C4-2B (cell line): ENCODE data around the gene WDR93.

Source experiments
- H3K27ac ChIP-seq: fragments of 450-650 bp; 2 replicates; pipeline ENCODE4 v1.5.1; 2017
- ZFX ChIP-seq: fragments of 450-650 bp; IDR thresholded peaks from 2 replicates; pipeline ENCODE4 v1.6.1; 2017
- TF ChIP-seq, protein P1 (sequence below): fragments of 450-650 bp; conservative IDR thresholded peaks from 2 replicates; pipeline ENCODE4 v1.5.1; 2017; ENCODE audit warnings: mild to moderate bottlenecking

The WDR93 gene

DNA sequence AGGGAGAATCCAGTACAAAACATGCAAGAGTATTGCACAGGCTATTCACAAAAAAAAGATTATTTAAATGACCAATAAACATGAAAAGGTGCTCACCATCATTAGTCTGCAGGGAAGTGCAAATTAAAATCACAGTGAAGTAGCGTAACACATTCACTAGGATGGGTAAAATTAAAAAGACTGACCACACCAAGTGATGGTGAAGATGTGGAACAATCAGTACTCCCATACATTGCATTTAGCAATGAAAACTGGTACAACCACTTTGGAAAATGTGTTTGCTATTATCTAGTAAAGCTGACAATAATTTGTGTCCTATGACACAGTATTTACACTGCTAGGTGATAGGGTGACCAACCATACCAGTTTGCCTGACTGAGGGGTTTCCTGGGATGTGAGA is 34.0 kb downstream of the WDR93 start:
- H3K27ac ChIP-seq: no peak overlapping the region
- TF ChIP-seq ZFX: no peak
- TF ChIP-seq, protein P1, sequence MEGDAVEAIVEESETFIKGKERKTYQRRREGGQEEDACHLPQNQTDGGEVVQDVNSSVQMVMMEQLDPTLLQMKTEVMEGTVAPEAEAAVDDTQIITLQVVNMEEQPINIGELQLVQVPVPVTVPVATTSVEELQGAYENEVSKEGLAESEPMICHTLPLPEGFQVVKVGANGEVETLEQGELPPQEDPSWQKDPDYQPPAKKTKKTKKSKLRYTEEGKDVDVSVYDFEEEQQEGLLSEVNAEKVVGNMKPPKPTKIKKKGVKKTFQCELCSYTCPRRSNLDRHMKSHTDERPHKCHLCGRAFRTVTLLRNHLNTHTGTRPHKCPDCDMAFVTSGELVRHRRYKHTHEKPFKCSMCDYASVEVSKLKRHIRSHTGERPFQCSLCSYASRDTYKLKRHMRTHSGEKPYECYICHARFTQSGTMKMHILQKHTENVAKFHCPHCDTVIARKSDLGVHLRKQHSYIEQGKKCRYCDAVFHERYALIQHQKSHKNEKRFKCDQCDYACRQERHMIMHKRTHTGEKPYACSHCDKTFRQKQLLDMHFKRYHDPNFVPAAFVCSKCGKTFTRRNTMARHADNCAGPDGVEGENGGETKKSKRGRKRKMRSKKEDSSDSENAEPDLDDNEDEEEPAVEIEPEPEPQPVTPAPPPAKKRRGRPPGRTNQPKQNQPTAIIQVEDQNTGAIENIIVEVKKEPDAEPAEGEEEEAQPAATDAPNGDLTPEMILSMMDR: no peak

DNA sequence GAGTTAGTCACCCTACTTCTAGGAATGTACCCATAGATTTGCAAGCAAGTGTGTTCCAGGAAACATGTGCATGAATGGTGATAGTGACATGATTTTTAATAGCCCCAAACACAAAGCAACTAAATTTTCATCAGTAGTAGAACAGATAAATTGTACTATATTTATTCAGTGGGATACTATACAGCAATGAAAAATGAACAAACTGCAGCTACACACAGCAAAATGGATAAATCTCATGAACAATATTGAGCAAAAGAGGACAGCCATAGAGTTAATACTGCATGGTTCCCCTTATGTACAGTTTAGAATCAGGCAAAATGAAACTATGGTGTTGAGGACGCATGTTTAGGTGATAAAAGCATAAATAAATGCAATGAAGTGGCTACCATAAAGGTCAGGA is 34.5 kb downstream of the WDR93 start:
- H3K27ac ChIP-seq: no peak overlapping the region
- TF ChIP-seq ZFX: no peak
- TF ChIP-seq, protein P1: no peak

GRCh38 chr15:89728254-89728653 is 37.6 kb downstream of the WDR93 start:
- TF ChIP-seq ZFX: no peak
- TF ChIP-seq, protein P1: no peak
- H3K27ac ChIP-seq: no peak overlapping the region

GRCh38 chr15:89731275-89731674 is 40.7 kb downstream of the WDR93 start:
- TF ChIP-seq ZFX: no peak
- TF ChIP-seq, protein P1: no peak
- H3K27ac ChIP-seq: no peak overlapping the region

DNA sequence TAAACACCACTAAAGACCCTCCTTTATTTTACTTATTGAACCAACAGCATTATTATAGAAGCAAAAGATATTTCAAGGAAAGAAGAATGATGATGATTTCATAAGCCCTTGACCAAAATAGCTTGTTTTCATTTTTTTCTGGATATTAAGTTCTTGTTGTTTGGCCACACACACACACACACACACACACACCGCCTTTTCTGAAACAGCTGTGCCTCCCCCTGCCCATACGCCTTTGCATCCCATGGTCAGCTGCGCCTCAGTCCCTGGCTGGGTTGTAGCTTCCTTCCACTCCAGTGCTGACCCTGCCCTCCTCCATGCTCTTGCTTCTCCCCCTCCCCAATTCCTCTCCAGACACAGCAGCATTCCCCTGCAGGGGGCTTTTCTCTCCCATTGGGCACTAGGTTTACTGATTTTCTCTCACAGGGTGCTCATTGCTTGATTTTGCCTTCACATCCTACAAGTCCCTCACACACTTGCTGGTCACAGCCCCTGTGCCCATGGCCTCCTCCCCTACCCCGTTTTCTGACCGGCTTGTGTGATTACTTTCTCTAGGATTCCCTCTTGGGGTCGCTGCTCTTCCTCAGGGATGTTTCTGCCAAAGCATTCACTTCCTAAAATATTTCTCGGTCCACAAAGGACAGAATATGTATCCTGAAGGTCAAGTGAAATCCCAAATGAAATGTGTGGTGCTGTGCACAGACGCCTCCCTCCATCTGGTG is 42.0 kb downstream of the WDR93 start:
- H3K27ac ChIP-seq: no peak overlapping the region
- TF ChIP-seq, protein P1: no peak
- TF ChIP-seq ZFX: no peak

DNA sequence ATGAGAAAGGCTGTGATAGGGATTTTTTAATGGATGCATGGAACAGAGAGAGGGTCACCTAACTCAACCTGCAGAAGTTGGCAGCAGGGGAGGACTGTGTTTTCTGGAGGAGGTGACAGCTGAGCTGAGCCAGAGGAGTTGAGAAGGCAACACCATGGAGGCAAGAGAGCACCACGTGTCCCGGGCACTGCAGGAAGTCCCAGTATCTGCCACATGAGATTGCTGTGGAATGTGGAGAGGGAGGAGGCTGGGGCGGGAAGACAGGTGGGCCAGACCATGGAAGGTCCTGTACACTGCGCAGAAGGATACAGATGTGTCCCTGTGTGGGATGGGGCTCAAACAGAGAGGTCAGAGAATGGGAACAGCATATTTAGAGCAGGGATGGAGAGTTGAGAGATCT is 45.2 kb downstream of the WDR93 start:
- no peak overlapping the region for H3K27ac ChIP-seq
- TF ChIP-seq, protein P1: no peak
- TF ChIP-seq ZFX: no peak

DNA sequence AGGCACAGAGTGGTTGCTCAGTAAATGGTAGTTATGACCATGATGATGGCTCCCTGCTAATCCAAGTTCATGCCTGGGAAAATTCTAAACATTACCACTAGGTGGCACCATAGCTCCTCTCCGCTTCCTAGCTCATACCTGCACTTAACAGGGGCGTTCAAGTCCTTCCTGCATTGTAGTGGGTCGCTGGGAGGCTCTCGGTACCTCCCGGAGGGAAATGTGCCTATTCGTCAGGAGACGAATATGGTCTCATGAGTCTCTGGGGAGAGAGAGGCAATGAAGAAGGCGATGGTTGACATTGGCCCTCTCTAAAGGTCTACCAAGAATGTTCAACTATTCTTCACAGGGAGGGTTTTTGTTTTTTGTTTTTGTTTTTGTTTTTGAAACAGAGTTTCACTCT is 49.5 kb downstream of the WDR93 start:
- no peak overlapping the region for H3K27ac ChIP-seq
- TF ChIP-seq, protein P1: peak; percentile 95
- TF ChIP-seq ZFX: no peak
